Cardiac fibroblast (primary cell): Measurements from ENCODE around the gene HOXC6.

ENCODE experiments used
- DNase-seq, 2 donors: peaks; one replicate each; pipeline versions ENCODE4 v3.0.0 to v3.0.0-alpha.2; 2010; ENCODE audit warnings: low read depth in 2 of 2
- H3K4me3 ChIP-seq, 2 donors: replicated peaks in 1 of 2; 1 replicate in 1 of 2; 2 replicates in 1 of 2; pipeline ENCODE4 v1.5.1; 2011; ENCODE audit warnings: low read depth in 2 of 2, low read length in 2 of 2, mild to moderate bottlenecking in 2 of 2, moderate library complexity in 1 of 2
- TF ChIP-seq, protein P1 (sequence below): IDR thresholded peaks from one replicate; pipeline ENCODE4 v1.5.1; 2011; ENCODE audit warnings: low read depth, mild to moderate bottlenecking, low read length, inconsistent platforms

Gene HOXC6

DNA sequence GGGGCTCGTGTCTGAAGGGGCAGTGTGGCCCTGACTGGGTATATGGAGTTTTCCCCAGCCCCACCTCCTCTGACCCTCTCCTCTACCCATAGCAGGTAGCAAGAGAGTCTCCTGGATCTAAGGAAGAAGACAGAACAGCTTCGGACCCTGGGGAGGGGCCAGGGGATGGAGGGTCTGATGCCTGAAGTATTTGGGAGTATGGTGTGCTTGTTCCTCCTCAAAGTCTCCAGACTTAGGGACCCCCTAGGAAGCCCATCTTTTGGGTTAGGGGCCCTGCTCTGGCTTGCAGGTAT is 20.0 kb upstream of the HOXC6 start:
- TF ChIP-seq, protein P1, sequence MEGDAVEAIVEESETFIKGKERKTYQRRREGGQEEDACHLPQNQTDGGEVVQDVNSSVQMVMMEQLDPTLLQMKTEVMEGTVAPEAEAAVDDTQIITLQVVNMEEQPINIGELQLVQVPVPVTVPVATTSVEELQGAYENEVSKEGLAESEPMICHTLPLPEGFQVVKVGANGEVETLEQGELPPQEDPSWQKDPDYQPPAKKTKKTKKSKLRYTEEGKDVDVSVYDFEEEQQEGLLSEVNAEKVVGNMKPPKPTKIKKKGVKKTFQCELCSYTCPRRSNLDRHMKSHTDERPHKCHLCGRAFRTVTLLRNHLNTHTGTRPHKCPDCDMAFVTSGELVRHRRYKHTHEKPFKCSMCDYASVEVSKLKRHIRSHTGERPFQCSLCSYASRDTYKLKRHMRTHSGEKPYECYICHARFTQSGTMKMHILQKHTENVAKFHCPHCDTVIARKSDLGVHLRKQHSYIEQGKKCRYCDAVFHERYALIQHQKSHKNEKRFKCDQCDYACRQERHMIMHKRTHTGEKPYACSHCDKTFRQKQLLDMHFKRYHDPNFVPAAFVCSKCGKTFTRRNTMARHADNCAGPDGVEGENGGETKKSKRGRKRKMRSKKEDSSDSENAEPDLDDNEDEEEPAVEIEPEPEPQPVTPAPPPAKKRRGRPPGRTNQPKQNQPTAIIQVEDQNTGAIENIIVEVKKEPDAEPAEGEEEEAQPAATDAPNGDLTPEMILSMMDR, result no peak
- no peak for DNase-seq
- no peak overlapping the region for H3K4me3 ChIP-seq

DNA sequence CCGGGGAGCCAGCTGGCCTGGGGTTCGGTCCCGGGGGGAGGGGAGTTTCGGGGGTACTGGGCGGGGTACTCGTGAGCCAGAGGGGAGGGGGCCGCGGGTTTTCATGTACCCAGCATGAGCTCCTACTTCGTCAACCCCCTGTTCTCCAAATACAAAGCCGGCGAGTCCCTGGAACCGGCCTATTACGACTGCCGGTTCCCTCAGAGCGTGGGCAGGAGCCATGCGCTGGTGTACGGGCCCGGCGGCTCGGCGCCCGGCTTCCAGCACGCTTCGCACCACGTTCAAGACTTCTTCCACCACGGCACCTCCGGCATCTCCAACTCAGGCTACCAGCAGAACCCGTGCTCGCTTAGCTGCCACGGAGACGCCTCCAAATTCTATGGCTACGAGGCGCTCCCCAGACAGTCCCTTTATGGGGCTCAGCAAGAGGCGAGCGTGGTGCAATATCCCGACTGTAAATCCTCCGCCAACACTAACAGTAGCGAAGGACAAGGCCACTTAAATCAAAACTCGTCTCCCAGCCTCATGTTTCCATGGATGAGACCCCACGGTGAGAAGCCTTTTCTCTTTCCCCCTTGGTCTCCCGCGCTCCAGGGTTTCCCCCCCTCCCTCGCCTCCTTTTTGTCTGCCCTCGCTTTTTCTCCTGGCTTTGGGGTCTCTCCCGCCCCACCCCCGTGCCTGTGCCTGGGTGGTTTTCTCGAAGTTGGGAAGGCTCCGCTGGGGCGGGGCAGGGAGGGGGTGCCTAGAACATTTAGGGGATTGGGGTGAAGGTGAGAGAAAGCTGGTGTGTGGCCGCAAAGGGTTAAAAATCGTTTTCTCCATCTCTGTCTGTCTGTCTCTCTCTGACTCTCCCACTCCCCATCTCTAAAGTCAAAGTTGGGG is 18.8 kb upstream of the HOXC6 start:
- DNase-seq, result no peak
- H3K4me3 ChIP-seq, result no peak overlapping the region
- TF ChIP-seq, protein P1, result no peak

DNA sequence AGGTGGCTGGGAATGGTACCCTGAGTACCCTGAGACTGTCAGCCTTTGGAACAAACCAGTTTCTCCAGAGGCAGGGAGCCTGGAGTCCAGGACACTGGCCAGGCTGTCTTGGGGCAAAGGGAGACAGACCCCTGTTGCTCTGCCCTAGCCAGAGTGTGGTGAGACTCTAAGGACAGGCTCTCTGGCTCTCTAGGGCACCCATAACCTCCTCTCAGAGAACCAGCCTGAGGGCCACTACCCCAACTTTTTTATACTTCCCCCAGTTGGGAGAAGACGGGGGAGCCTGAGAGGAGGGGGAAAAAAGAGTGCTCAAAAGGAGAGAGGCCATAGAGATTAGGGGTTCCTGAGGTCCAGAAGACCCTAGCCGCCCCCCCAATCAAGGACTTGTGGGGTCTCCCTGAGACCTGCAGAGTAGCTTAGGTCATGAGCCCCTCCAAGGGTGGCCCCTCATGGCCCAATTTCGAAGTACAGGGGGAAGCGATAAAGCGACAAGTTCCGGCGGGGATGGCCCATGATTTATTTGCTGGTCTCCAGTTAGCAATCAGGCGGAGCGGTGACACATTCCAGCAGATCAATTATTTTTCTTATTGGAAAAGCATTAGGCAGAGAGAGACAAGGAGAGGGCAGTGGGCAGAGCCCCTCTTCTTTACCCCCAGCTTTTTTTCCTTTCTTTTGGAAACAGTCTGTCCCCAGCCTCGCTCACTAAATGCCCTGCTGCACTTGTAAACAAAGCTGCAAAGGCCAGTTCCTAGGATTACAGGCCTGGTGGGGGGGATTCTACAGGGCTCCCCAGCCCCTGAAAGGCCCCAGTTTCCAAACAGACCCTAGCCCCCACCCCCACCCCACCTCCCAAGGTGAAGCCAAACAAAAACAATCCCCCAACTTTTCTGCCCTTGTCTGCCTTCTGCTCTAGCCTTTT is 17.9 kb upstream of the HOXC6 start:
- no peak overlapping the region for H3K4me3 ChIP-seq
- TF ChIP-seq, protein P1, result no peak
- no peak for DNase-seq

DNA sequence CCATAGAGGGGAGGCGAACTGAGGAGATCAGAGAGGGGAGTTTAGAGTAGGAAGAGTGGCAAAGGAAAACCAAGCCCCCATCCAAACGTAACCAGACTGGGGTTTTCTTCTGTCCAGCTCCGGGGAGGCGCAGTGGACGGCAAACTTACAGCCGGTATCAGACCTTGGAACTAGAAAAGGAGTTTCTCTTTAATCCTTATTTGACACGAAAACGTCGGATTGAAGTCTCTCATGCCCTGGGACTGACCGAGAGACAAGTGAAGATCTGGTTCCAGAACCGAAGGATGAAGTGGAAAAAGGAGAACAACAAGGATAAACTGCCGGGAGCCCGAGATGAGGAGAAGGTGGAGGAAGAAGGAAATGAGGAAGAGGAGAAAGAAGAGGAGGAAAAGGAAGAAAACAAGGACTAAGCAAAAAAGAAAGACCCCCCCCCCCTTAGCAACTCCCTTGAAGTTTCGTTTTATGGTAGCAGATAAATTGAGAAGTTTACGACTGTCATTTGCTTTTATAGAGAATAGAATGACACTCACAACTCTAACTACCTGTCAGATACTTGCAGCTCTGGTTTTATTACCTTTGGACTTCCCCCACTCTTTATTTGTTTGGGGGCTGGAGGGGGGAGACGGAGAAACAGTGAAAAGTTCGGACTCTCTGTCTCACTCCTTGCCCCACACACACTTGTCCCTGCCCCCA is 17.1 kb upstream of the HOXC6 start:
- DNase-seq, result no peak
- TF ChIP-seq, protein P1, result no peak
- no peak overlapping the region for H3K4me3 ChIP-seq

DNA sequence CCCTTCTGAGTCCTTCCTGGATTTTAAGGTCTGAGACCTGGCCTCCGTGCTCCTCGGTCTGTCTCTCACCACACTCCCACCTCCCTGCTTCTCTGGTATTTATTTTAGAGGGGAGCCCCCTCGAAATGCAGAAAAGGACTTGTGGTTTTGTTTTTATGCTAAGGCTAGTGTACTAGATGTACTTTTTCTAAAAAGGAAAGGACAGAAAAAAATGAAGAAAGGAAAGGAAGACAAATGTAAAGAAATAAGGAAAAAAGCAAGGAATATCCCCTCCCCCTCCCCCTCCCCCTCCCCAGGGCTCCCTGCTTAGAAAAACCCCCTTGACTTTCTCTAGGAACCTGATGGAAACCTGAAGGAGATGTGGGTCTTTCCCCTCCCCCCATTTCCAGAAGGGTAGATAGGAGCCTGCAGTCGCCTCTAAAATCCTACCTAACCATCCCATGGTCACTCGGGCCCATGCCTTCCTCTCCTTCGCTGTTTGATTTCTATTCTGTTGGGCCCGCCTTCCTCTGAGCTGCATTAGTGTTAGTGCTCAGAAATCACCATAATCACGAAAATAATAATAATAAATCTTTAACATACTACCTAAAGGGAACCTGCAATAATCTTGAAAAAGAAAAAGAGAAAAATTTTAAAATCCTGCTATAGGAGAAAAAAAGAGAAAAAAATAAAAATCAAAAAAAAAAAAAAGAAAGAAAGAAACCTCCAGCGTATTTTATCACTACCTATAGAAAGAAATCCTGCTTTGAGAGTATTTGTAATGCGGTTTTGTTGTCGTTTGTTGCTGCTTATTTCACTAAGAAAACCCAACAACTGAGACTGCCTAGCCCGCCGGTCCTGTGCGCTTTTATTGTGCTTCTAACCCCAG is 16.3 kb upstream of the HOXC6 start:
- no peak for DNase-seq
- TF ChIP-seq, protein P1, result no peak
- no peak overlapping the region for H3K4me3 ChIP-seq
